GM18505 (cell line): Measurements from ENCODE around the gene CLIC1.

Source experiments
- ATAC-seq: cut with Tn5 transposase; IDR thresholded peaks from one replicate; pipeline ENCODE4 v1.9.1; 2021; ENCODE audit not compliant: unreplicated experiment
- POLR2A ChIP-seq: IDR thresholded peaks from 4 replicates; pipeline ENCODE4 v1.6.1; 2011; ENCODE audit warnings: borderline replicate concordance; ENCODE audit not compliant: insufficient read depth, insufficient read length; ENCODE audit errors: extremely low read depth

The CLIC1 gene

GRCh38 chr6:31702819-31703716 is 33.3 kb downstream of the CLIC1 start, which contains the start of gene ABHD16A:
TSS of gene ABHD16A (minus strand) at chr6:31703324. CDS start at chr6:31703281, 43 bp downstream.
- peak; percentile 95 for TF ChIP-seq POLR2A
- ATAC-seq = peak; percentile 84

GRCh38 chr6:31702405-31702818 is 33.9 kb downstream of the CLIC1 start:
- no peak for TF ChIP-seq POLR2A
- ATAC-seq = no peak

GRCh38 chr6:31701666-31702404 is 34.5 kb downstream of the CLIC1 start:
- ATAC-seq = no peak
- TF ChIP-seq POLR2A = no peak

- ATAC-seq = no peak
- TF ChIP-seq POLR2A = no peak
Observed at GRCh38 chr6:31700740-31701401, 35.5 kb downstream of the CLIC1 start.

GRCh38 chr6:31697555-31697954 is 38.8 kb downstream of the CLIC1 start:
- no peak for ATAC-seq
- TF ChIP-seq POLR2A = no peak

GRCh38 chr6:31693535-31693934 is 42.8 kb downstream of the CLIC1 start:
- no peak for TF ChIP-seq POLR2A
- ATAC-seq = no peak

GRCh38 chr6:31692886-31693285 is 43.4 kb downstream of the CLIC1 start:
- TF ChIP-seq POLR2A = no peak
- no peak for ATAC-seq

GRCh38 chr6:31692353-31692752 is 44.0 kb downstream of the CLIC1 start:
- no peak for TF ChIP-seq POLR2A
- no peak for ATAC-seq

- no peak for ATAC-seq
Observed at GRCh38 chr6:31691564-31692108, 44.7 kb downstream of the CLIC1 start.

GRCh38 chr6:31691078-31691463 is 45.3 kb downstream of the CLIC1 start:
- no peak for TF ChIP-seq POLR2A
- ATAC-seq = no peak

More at GRCh38 chr6:31691564-31692108, 44.7 kb downstream of the CLIC1 start:
- TF ChIP-seq POLR2A = no peak

- TF ChIP-seq POLR2A = no peak
- ATAC-seq = no peak
Observed at GRCh38 chr6:31690231-31691077, 45.9 kb downstream of the CLIC1 start.
